IPS-18c (cell line): Measurements from ENCODE around the gene NDUFA7.
"Not testable (repeated sequence)": the region's sequence is repeated elsewhere in the genome, so short reads cannot be mapped to it uniquely, and the experiment has no call there.

Experiments
- H3K4me3 ChIP-seq: 2 replicates; pipeline ENCODE4 v1.7.0; 2013; ENCODE audit warnings: low read depth, mild to moderate bottlenecking, low read length, moderate library complexity; ENCODE audit not compliant: insufficient read depth
- H3K9me3 ChIP-seq: one replicate; pipeline ENCODE4 v1.6.1; 2013; ENCODE audit warnings: mild to moderate bottlenecking, low read length, moderate library complexity; ENCODE audit not compliant: control insufficient read depth, insufficient read depth

The NDUFA7 gene

DNA sequence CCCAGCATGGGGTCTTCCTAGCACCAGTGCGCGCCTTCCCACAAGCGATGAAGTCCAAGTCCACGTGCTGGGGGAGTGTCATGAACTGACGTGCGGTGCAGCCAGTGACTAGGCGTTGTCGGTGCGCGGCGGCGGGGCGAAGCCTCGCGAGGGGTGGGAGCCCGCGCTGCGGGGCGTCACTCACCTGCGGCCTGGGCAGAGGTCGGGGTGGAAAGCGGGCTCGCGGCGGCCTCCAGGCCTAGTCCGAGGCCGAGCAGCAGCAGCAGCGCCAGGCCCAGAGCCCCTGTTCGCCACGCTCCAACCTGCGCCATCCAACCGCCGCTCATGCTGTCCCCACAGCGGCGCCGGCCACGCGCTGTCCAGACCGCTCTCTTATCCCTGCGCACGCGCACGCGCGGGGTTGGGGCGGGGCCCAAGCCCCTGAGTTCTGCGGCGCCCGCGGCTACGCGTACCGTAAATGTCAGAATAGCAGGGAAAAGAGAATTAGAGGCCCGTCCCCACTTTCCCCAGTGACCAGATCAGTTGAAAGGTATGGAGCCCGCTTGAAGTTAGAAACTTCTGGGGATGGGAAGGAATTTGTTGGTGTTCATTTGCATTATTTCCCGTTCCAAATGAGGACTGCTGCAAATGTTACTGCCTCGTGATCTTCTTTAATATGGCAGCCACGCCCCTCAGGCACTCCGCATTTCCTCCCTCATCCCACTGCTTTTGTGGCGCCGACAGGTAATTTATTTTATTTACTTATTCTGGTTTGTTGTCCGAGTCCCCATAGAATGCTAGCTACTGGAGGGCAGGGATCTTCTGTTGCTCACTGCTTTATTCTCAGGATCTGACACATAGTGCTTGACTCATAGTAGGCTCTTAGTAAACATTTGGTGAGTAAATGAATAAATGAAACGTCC is 13.0 kb downstream of the NDUFA7 start, which contains the start of gene CD320:
Gene CD320 (minus strand): TSS at position 394 of the 902 bp plus-strand sequence. CDS start 68 bp downstream, at position 326.
- Histone ChIP-seq H3K9me3 (no peaks in the 10 kb centered on the region), H3K4me3 (peak within 1 kb of the TSS; percentile 62)

DNA sequence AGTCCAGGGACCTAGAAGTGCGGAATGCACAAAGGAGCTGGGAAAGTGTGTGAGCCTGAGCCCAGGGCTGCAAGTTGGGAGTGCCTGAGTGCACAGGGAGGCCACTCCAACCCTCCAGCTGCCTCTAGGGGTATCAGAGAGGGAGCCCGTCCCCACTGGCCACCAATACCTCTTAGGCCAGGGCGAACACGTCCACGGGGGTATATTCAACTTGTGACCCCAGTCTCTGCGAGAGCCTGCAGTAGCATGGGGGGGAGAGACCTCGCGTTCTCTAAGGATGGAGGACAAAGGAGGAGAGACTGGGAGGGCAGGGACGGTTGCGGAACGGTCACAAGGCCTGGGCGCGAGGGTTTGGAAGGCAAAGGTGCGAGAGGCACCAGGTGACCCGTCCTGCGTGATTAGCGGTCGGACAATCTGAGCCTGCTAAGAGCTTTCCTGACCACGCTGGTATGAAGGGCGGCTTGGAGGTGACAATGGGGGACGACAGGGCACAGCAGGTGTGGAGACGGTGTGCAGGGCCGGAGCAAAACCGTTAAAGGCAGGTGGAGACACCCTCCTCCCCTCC is 13.7 kb downstream of the NDUFA7 start:
- Histone ChIP-seq H3K9me3 (no peaks in the 10 kb centered on the region), H3K4me3 (peak overlapping the region; percentile 62)

DNA sequence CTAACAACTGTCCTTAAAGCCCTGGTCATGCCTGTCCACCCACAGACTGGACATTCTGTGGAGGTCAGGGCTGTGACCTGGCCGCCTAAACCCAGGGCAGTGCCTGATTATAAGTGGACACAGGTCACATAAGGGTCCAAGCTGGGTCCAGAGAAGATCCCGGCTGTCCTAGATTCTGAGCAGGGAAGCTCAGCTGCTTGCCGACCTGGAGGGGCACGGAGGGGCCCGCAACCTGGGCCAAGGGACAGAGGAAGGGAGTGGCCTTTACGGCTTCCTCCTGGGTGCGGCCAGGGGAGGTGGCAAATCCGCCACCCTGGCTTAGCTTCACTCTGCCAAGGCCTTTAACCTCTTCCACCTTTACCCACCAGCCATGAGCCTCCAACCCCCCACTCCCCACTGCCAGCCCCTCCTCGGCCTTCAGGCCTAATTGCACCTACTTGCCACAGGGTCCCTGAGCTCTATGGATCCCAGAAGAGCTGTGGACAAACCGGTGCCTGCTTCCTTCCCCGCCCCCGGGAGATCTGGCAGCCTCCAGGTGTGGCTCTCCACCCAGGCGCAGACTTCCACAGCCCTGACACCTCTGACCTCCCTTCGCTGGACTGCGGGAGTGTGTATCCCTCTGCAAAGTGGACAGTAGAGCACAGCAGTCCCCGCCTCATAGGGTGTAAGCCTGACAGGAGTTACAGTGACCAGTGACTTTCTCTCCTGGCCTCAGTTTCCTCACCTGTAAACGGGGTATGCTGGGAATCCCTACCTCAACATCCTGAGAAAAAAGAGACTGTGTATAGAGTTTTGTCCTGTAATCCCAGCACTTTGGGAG is 14.7 kb downstream of the NDUFA7 start:
- no peak overlapping the region for H3K4me3 ChIP-seq
- H3K9me3 ChIP-seq = no peaks in the 10 kb centered on the region

DNA sequence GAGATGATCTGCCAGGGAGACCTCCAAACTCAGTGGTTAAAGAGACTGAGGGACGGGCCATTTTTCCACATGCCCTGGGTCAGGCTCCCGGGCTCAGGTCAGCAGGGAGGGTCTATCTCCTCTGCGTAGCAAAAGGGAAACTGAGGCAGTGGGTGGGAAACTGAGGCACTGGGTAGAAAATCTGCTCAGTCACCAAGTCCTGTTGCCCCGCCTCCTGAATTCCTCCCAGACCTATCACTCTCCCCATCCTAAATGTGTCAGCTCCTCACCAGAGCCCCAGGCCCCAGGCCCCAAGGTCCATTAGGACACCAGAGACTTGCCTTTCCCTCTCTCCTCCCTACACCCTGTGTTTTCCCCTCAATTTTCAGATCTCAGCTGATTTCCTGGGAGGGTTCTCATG is 15.4 kb downstream of the NDUFA7 start:
- Histone ChIP-seq H3K4me3 (no peak overlapping the region), H3K9me3 (no peaks in the 10 kb centered on the region)

DNA sequence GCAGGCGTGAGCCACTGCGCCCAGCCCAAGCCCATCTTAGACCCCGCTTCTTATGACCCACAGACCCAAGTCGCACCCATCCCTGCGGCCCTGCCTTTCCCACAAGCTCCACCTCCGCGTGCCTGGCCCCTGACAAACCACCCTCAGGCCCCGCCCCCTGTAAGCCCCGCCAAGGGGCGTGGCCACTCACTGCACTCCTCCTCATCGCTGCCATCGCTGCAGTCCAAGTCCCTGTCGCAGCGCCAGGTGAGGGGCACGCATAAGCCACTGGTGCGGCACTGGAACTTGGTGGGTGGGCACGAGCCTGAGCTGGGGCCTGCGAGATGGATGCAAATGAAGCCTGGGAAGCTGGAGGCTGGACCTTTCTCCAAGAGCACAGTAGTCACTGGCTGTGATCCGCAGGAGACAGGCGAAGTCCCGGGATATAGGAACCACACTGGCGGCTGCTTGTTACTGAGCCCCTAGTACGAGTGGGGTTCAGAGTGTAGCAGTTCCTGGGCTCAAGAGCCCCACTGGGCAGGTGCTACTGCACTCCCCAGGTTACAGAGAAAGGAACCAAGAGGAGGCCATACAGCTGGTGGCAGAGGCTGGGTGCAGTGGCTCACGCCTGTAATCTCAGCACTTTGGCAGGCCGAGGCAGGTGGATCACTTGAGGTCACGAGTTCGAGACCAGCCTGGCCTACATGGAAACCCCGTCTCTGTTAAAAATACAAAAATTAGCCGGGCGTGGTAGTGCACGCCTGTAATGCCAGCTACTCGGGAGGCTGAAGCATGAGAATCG is 16.1 kb downstream of the NDUFA7 start:
- Histone ChIP-seq H3K9me3 (no peaks in the 10 kb centered on the region), H3K4me3 (no peak overlapping the region)

DNA sequence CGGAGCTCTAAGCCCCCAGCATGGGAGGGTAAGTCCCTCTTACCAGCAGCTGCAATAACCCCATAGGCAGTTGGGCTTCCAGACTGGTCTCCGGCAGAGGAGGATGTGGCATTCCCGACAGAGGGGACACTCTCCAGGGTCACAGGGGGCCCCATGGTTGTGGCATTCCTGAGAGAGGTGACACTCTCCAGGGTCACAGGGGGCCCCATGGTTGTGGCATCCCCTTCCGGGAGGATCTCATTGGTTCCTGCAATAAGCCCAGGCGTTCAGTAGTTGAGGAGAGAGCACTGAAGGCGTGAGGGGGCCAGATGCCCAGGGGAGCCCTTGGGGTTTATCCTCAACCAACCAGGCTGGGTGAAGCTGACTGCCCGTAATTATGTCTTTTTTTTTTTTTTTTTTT is 18.4 kb downstream of the NDUFA7 start:
- H3K9me3 ChIP-seq = no peaks in the 10 kb centered on the region
- H3K4me3 ChIP-seq = no peak overlapping the region

DNA sequence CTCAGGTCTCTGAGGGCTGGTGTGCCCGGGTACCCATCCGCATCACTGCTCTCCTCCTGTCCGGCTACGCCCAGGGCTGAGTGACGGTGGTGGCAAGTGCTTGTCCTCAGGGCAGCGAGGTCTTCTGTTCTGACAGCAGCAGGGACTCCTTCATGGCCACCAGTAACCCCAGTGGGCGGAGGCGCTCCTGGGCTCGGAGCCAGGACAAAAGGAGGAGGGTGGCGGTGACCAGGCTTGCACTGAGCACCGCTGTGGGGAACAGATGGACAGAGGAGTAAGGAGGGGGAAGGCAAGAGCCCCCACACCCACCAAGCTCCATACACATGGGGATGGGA is 18.9 kb downstream of the NDUFA7 start:
- H3K9me3 ChIP-seq = no peaks in the 10 kb centered on the region
- H3K4me3 ChIP-seq = no peak overlapping the region

DNA sequence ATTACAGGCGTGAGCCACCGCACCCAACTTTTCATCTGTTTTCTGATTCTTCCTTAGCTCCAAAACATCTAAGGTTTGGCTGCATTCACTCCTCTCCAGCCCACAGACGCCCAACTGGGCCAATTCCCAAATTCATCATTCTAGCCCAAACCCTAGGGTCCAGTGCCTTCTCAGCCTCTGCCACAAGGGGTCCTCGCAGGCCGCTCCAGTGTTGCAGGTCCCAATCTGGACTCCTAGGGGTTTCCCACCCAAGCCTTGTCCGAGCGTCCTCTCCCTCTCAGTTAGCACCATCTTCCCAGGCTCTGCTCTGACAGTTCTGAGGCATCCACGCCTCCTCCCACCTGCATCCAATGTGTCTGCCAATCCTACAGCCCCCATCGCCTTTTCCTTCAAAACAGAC is 29.8 kb downstream of the NDUFA7 start:
- not testable (repeated sequence) for H3K9me3 ChIP-seq, H3K4me3 ChIP-seq

DNA sequence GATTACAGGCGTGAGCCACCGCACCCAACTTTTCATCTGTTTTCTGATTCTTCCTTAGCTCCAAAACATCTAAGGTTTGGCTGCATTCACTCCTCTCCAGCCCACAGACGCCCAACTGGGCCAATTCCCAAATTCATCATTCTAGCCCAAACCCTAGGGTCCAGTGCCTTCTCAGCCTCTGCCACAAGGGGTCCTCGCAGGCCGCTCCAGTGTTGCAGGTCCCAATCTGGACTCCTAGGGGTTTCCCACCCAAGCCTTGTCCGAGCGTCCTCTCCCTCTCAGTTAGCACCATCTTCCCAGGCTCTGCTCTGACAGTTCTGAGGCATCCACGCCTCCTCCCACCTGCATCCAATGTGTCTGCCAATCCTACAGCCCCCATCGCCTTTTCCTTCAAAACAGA is 44.7 kb downstream of the NDUFA7 start:
- not testable (repeated sequence) for H3K4me3 ChIP-seq, H3K9me3 ChIP-seq

DNA sequence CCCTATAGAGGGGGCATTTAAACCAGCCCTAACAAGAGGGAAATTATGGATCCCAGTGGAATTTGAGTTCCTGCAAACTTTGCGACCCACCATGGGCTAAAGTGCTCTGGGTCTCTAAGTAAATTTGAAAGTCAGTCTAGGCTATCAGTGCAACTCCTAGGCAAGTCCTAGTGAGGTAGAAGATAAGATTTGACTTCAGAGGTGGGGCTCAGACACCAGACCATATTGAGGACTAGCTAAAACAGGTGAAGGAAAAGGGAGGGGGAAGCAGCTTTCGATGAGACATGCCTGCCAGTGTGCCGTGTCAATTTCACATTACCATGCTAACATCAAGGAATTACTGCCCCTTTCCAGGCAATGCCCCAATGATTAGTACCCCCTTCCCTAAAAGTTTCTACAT is 51.5 kb downstream of the NDUFA7 start:
- no peaks in the 10 kb centered on the region for H3K9me3 ChIP-seq
- H3K4me3 ChIP-seq = no peak overlapping the region

DNA sequence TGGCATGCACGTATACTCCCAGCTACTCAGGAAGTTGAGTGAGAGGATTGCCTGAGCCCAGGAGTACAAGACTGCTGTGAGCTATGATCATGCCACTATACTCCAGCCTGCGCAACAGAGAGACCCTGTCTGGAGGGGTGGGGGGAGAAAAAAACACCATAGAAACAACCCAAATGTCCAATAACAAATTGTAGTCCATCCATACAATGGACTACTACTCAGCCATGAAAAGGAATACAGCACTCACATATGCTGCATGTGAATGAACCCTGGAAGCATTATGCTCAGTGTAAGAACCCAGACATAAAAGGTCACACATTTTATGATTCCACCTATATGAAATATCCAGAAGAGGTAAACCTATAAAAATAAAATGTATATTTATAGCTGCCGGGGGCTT is 55.3 kb downstream of the NDUFA7 start:
- no peak overlapping the region for H3K4me3 ChIP-seq
- H3K9me3 ChIP-seq = peaks cover 2% of the 10 kb centered on the region

DNA sequence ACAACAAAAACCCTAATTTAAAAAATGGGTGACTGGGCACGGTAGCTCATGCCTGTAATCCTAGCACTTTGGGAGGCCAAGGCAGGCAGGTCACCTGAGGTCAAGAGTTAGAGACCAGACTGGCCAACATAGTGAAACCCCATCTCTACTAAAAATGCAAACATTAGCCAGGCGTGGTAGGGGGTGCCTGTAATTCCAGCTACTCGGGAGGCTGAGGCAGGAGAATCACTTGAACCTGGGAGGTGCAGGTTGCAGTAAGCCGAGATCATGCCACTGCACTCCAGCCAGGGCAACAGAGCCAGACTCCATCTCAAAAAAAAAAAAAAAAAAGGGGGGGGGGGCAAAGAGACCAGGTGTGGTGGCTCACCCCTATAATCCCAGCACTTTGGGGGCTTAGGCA is 56.9 kb downstream of the NDUFA7 start:
- not testable (repeated sequence) for H3K9me3 ChIP-seq, H3K4me3 ChIP-seq

DNA sequence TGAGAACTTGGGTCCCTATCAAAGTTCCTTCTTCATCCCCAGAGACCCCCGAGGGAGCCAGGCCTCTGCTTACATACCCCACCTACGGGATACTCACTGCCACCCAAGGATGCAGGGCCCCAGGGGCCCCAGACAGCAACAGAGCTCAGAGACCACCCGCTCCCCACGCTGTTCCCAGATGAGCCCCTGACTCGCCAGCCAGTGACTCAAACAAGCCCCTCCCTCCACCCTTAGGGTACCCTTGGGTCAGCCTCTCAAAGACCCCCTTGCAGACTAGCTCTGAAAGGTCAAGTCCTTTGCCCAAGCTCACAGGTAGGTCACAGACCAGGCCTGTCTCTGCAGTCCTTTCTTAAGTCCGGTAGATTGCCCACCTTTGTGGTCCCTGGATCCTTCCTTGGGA is 58.7 kb downstream of the NDUFA7 start:
- Histone ChIP-seq H3K9me3 (peaks cover 2% of the 10 kb centered on the region), H3K4me3 (no peak overlapping the region)

DNA sequence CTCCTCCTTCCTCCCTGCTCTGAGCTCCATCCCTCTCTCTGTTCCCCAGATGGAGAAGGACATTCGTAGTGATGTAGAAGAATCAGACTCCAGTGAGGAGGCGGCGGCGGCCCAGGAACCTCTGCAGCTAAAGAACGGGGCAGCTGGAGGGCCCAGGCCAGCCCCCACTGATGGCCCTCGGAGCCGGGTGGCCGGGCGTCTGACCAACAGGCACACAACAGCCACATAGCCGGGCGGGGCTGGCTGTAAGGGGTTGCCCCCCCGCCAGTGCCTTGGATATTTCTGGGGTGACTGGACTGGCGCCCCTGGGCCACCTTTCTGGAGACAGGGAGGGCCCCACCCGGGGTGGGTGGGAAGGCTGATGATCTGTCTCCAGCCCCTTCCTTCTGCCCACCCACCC is 59.3 kb downstream of the NDUFA7 start:
- Histone ChIP-seq H3K4me3 (no peak overlapping the region), H3K9me3 (peaks cover 2% of the 10 kb centered on the region)

DNA sequence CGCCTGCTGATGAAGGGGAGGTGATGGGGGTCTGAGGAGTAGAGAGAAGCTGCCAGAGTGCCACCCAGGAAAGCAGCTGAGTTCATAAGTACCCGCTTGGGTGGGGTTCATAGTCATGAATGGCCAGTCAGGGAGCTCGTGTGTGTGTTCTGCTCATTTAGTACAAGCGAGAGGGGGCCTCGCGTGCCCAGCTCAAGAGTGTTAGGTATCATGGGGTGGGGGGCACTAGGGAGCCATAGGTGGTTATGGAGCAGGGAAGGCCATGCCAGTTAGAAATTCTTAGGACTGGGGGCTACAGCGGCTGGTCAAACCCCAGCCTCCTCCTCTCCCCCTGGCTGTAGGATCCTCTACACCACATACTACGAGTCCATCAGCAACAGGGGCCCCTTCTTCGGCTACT is 59.8 kb downstream of the NDUFA7 start:
- H3K4me3 ChIP-seq = no peak overlapping the region

More for the DNA sequence above, 59.8 kb downstream of the NDUFA7 start:
- peaks cover 2% of the 10 kb centered on the region for H3K9me3 ChIP-seq
